ENCODE results near the gene FAM168A.
"Not testable (repeated sequence)": the region's sequence is repeated elsewhere in the genome, so short reads cannot be mapped to it uniquely, and the experiment has no call there.

The FAM168A gene

DNA sequence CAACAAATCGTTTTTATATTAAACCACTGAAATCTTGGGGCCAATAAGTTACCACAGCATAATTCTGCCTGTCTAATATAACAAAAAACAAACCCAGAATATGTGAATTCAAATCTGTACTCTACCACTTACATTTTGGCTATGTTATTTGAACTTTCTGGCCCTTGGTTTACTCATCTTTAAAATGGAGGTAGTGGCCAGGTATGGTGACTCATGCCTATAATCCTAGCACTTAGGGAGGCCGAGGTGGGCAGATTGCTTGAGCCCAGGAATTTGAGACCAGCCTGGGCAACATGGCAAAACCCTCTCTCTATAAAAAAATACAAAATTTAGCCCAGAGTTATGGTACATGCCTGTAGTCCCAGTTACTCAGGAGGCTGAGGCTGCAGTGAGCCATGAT is 84.2 kb downstream of the FAM168A start:
- no peak for DNase-seq

DNA sequence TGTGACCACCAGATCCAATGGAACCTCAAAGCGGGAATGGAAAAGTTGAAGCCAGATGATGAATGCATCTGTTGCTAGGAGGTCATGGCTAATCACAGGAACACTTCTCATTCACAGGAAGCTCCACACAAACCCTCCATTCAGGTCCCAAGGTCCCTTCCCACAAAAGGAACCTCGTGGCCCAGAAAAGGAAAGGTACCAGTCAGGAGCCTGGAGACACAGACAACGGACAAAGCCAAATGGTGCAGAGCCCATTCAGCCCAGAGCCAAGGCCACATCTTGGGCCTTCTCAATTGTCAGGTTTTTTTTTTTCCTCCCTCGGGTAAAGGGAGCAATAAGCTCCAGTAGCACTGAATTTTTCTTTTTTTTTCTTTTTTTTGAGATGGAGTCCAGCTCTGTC is 87.0 kb downstream of the FAM168A start:
- no peak for DNase-seq

DNA sequence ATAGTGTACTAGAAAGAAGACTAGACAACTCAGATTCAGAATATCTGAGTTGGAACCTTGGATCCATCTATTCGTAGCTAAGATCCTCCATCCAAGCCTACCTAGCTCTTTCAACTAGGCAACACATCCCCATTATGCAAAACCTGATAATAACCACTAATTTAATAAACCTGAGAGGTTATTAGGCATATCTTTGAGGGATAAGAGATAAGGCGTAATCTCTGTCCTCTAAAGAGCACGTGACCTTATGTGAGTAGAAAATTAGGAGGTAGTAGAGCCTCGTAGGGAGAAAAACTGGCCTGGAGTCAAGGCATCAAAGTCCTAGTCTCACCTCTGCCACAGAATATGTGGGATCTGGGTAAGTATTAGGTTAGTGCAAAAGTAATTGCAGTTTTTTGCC is 87.8 kb downstream of the FAM168A start:
- DNase-seq, result no peak

DNA sequence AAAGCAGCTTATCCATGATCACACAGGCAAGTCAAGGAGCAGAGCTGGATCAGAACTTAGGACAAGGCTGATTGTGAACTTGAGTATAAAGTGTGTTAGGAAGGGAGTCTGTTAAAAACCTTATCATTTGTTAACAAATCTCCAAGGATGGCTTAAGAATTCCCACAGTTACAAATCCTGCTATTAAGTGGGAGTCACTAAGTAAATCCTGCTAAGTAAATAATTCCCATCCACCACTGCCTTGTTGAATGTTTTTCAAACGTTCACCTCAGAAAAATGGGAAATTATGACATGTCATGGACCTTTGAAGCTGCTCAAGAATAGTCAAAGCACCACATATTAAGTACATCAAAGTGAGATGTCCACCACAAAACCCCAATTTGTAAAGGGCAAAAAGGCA is 88.7 kb downstream of the FAM168A start:
- DNase-seq, result no peak

DNA sequence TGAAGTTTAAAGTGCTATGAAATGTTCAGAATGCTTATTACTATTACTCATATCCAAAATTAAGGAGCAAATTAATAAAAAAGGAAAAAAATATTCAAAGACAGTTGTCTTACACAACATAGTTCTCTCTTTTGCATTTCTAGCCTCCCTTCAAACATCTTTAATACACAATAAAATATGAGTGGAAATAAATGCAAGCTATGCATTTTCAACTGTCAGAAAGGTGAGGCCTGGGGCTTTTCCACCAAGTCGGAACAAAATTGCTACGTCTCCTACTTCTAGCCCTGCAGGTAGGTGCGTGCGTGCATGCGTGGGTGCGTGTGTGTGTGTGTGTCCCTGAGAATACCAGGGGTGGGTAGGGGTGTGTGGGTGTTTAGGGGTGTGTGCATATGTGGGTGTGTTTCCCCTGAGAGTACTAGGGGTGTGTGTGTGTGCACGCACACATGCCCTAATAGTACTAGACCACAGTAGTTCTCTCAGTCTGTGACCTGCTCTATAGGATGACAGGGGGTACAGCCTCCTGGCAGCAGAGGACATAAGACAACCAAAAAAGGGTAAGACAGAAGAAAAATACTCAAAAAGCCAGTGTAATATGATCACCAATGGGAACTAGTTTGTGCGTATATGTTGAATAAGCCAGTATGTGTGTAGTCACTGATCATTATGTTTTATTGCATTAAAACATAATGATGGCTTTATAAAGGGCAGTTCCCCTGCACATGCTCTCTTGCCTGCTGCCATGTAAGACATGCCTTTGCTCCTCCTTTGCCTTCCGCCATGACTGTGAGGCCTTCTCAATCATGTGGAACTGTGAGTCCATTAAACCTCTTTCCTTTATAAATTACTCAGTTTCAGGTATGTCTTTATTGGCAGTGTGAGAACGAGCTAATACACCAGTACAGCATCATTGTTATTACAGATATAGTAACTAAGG is 89.4 kb downstream of the FAM168A start:
- no peak for DNase-seq

DNA sequence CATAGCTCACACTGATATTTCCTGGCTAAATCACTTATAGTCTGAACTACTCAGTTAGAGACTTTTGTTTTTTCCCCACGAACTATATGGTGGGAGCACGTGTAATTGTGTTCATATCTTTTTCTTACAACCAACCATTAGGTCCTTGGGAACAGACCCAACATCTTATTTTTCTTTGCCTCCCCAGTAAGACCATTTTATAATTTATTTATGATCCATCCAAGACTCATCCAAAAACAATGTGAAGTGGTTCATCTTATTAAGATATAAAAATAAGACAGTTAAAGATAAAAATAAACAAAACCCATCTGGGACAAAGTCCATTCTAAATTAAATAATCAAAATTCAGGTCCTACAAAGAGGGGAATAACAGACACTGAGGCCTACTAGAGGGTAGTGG is 90.8 kb downstream of the FAM168A start:
- DNase-seq, result no peak

DNA sequence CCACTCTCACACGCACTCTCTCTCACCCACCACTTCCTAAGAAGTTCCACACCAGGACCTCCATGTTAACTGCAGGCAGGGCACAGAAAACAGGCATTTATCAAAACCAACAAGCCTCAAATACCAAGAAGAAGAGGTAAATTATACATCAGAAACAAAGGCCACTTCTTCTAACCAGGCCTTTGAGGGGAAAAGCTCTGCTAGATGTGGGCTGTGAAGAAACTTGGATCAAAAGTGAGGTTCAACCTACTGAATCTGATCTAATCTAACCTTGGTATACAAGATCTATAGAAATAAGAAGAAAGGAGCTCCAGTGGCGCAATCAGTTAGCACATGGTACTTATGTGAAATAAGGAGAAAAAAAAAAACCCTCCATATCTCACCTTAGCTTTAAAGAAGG is 91.9 kb downstream of the FAM168A start:
- no peak for DNase-seq

DNA sequence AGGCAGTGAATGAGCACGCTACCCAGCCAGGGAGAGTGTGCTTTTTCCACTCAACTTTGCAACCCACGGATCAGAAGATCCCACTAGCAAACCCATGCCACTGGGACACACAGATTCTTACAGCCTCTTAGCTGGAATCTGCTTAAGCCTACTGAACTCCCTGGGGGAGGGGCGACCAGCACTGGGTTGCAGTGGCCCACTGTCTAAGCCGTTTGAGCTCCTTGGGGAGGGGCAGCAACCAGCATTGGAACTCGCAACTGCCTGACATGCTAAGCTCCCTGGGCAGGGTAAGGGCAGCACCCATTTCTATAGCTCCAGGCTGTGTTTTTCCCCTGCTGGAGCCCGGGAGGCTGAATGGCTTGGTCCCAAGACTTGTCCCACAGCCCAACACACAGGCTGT is 99.6 kb downstream of the FAM168A start:
- no peak for DNase-seq

DNA sequence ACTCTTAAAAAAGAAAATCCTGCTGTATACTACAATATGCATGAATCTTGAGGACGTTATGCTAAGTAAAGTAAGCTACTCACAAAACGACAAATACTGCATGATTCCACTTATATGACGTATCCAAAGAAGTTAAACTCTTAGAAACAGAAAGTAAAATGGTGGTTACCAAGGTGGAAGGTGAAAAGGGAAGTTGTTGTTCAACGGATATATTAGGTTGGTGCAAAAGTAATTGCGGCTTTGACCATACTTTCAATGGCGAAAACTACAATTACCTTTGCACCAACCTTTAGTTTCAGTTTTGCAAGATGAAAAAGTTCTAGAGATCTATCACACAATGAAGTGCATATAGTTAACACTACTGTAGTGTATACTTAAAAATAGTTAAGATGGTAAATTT is 101.8 kb downstream of the FAM168A start:
- DNase-seq, result no peak

DNA sequence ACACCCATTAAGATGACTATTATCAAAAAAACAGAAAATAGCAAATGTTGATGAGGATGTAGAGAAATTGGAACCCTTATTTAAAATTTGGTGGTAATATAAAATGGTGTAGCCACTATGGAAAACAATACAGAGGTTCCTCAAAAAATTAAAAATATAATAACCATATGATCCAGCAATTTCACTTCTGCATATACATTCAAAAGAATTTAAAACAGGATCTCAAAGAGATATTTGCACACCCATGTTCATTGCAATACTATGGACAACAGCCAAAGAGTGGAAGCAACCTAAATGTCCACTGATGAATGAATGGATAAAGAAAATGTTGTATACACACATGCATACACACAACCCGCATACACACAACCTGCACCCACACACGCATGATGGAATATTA is 102.2 kb downstream of the FAM168A start:
- no peak for DNase-seq

DNA sequence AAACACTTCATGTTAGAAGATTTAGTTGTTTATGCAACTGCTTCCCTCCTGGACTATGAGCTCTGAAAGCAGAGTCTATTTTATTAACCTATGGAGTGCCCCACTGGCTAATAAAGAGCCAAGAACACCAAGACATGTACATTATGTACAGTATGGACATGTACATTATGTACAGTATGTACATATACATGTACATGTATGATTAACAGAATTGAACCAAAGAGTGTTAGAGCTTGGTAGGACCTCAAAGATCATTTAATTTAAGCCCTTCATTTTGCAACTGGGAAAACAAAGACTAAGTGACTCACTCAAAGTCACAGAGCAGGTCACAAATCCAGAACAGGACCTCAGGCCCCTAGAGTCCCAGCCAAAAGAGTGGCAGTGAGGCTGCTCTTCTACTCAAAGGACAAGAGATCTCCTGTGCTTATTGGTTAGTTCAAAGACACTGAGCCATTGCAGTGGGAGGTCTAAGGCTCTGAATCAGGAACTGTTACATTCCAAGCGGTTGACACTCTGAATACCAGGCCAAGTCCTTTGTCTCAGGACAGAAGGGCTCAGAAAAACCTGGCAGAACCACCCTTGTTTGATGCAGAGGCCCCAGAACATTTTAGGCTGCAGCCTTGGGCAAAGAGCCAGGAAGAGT is 103.8 kb downstream of the FAM168A start:
- no peak for DNase-seq

DNA sequence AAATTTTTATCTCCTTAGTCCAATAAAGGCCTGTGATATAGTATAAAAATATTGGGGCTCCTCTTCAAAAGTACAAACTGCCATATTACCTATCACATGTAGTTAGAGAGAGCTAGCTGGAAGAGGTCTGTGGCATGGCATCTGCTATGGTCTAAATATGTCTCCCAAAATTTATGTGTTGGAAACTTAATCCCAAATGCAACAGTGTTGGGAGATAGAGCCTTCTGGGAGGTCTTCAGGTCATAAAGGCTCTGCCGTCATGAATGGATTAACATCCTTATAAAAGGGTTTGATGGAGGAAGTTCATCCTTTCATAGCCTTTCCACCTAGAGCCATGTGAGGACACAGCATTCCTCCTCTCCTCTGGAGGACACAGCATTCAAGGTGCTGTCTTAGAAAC is 116.3 kb downstream of the FAM168A start:
- no peak for DNase-seq

DNA sequence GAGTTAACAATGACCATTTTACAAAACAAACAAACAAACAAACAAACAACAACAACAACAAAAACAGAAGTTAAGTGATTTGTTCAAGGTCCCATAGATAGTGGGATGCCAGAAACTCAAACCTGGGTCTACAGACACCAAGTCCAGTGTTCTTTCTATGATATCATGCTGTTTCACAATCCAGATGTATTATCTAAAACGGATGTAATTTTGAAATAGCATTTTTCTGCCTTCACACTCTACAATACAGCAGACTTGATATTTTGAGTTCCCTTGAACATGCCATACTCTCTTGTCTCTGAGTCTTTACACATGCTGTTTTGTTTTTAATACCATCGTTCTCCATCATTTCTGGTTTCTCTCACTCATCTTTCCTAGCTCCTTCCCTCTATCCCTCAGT is 117.2 kb downstream of the FAM168A start:
- no peak for DNase-seq

DNA sequence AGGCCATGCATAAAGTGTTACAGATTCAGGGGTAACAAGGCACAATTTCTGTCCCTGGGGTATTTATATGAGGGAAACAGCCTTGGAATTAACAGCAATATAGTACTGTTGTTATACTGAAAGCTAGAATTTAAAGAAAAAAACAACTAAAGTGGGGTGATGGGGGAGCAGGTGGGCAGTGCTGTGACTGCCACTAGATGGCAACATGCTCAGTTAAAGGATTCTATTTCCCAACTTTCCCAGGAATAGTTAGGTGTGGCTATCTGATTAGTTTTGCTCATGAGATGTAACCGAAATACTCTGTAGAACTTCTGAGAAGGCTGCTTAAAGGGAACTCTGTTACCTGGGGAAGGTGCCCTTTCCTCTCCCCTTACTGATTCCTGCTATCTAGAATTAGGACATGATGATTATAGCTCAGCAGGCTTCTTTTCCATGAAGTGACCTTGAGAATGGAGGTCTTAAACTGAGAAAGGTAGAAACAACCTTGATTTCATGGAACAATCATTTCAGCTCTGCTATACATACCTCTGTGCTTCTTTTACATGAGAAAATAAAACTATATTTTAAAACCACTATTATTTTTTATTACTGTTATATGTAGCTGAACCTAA is 119.1 kb downstream of the FAM168A start:
- no peak for DNase-seq

DNA sequence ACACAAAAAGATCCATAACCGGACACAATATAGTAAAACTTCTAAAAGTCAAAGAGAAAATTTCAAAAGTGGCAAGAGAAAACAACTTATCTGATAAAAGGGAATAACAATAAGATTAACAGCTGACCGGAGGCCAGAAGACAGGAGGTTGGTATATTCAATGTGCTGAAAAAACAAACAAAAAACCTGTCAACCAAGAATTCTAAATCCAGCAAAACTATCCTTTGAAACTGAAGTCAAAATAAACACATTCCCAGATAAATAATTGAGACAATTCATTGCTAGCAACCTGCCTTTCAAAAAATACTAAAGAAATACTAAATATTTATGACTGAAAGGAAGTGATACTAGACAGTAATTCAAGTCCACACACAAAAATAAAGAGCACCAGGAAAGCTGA is 120.4 kb downstream of the FAM168A start:
- DNase-seq, result no peak

DNA sequence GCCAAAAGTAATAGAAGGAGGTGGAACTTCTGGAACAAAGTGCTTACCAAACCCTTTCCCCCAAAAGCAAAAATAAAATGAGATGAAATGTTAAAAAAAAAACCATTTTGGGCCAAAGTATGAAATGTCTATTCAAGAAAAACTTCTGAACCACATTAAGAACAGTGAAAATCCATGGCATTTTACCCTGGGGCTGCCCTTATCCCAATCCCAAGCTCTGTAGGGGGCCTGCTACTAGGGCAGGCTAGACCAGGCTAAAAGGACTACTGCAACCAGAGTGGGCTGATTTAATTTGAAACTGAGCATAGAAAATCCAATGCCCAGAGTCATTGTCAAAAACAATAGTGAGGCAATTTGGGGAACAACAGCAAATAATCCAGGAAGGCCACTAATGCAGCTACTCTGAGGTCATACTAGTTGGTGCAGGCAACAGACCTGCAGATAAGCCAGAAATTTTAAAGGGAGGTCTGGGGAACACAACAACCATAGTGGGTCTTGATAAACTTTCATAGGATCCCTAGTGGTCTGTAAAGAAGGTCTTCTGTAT is 122.3 kb downstream of the FAM168A start:
- no peak for DNase-seq

DNA sequence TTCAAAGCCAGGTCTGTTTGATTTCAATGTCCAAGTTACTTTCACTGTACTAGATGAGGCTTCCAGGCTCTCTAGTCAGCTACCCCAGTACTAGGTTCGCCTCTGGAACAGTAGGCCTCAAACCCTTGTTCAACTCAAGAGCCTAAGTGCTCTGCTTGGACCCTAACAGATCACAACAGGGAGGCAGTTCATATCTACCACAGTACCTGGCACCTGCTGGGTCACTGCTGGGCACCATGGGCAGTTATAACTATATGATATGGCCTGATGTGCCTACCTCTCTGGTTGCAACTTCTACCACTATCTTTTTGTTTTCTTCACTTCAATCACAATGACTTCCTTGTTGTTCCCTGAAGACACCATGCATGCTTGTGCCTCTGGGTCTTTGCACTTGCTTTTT is 124.7 kb downstream of the FAM168A start:
- no peak for DNase-seq

DNA sequence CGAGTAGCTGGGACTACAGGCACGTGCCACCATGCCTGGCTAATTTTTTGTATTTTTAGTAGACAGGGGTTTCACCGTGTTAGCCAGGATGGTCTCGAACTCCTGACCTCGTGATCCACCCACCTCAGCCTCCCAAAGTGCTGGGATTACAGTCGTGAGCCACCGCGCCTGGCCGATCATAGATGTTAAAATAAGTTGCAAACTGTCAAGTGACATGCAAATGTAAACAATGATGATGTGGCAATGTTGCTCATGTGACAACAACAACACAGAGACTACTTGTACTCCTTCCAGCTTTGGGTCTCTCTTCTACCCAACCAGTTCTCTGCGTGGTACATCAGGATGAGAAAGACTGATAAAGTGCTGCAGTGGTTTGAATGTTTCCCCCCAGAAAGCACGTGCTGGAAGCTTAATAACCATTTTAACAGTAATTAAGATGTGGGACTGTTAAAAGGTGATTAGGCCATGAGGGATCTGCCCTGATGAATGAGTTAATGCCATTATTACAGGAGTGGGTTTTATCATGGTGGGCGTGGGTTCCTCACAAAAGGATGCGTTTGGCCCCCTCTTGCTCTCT is 127.8 kb downstream of the FAM168A start:
- DNase-seq, result not testable (repeated sequence)

DNA sequence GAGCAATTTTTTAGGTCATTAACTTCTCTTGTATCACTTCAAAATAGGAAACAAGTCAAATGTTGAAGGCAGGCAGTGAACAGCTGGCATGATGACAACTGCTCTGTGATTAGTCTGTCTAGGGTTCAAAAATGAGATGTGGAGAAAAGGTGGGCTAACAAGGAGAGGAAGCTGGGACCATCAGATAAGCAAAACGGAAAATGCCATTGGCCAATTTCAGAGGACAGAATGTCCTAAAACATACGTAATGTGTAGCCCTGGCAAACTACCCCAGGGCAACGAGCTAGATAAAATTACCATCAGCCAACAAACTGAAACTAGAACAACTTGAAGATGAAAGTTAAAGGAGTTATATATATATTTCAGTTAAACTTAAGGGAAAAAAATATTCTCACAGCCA is 128.5 kb downstream of the FAM168A start:
- no peak for DNase-seq

DNA sequence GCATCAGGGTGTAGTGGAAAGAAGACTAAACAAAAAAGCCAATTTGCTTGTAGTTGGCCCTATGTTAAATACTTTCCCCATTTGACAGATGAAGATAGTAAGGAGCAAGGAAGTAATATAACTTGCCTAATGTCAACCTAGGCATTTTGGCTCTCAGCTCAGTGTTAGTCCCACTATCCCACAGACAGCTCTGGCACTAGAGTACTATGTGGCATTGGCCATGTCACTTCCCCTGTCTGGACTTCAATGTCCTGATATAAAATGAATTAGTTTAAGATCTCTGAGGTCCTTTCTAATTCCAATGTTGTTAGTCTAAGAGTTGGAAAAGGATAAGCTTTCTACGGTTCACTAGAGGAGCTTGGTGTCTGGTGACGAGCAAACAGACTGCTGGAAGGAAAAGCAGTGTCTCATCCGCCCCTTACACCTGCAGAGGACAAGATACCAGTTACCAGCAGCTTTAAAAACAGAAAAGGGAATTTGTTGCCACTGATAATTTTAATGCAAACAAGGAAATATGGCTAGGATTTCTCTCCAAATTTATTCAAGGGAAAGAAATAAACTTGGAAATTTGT is 129.2 kb downstream of the FAM168A start:
- no peak for DNase-seq

DNA sequence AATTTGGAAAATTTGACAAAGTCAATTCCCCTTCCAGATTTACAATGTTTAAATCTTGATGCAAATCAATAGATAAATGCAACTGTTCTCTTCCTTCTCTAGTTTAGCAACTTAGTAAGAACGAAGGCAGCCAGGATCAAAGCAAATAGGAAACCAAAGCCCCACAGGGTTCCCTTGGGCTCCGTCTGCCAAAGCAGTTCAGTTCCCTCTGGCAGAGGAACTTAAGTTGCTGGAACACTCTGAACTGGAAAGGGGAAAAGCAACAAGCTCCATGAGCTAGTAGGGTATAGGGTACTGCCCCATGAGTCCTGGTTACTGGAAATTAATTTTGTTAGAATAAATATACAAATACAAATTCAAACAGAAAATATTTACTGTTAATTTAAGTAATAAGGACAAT is 130.4 kb downstream of the FAM168A start:
- no peak for DNase-seq

DNA sequence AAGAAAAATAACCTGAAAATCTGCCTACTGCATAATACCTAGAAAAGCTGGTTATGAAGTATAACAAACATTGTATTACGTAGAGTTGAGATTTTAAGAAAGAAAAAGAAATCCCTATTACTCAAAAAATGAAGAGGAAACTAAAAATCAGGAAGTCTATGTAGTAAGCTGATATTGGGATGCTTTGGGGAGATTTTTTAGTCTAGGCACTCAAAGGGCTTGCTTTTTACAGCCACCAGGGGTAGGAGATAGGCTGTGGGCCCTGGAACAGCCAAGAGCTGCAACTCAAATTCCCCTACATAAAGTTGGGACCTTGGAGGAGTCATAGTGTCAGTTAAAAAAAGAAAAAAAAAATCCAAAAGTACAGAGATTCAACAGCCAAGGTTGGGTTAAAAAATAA is 131.3 kb downstream of the FAM168A start:
- no peak for DNase-seq

DNA sequence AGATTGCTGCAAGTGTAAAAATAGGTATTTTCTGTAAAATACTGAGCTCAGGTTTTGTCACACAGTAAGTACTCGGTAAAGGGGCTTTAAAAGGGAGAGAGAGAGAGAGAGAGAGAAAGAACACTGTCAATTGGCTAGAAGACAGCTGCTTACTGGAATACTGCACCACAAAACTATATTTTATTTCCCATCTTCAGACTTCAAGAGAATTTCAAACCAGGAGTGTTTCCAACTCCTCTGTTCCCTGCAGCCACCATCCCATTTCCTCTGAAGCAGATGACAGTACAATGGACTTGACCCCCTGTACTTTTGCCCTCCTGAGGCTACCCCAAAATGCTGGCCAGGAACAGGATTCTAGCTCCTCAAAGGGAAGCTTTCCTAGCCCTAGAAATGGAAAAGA is 132.0 kb downstream of the FAM168A start:
- DNase-seq, result no peak
